DND-41 (cell line): Measurements from ENCODE around the gene TNNC1.

Experiments
- ATAC-seq: fragments of 200-7000 bp; cut with Tn5 transposase; 3 replicates; pipeline ENCODE4 v1.9.1; 2021; ENCODE audit warnings: low read depth; ENCODE audit not compliant: insufficient read depth
- DNase-seq: peaks from one replicate; pipeline ENCODE4 v3.0.0-alpha.2; 2020
- H2AFZ ChIP-seq: 2 replicates; pipeline ENCODE4 v1.6.0; 2012; ENCODE audit warnings: low read depth, low read length
- H3K27ac ChIP-seq: 2 replicates; pipeline ENCODE4 v1.5.1; 2012; ENCODE audit warnings: low read length, inconsistent platforms
- H3K27me3 ChIP-seq: fragments of 200-600 bp; sonication (generic); 2 replicates; pipeline ENCODE4 v1.6.0; 2012; ENCODE audit warnings: low read length, mild to moderate bottlenecking, inconsistent platforms; ENCODE audit not compliant: insufficient read depth, poor library complexity
- H3K36me3 ChIP-seq: 2 replicates; pipeline ENCODE4 v1.5.1; 2012; ENCODE audit warnings: low read length, inconsistent platforms; ENCODE audit not compliant: insufficient read depth
- H3K4me1 ChIP-seq: 2 replicates; pipeline ENCODE4 v1.5.1; 2012; ENCODE audit warnings: mild to moderate bottlenecking, low read length; ENCODE audit not compliant: insufficient read depth
- H3K4me2 ChIP-seq: 2 replicates; pipeline ENCODE4 v1.6.0; 2012; ENCODE audit warnings: mild to moderate bottlenecking, moderate library complexity, low read length, inconsistent platforms; ENCODE audit not compliant: insufficient read depth
- H3K4me3 ChIP-seq, 2 experiments: fragments of 200-600 bp in 1 of 2; shearing (Covaris generic) in 1 of 2; 2 replicates each; pipeline ENCODE4 v1.5.1; 2012 to 2016; ENCODE audit warnings: inconsistent platforms in 2 of 2, low read length in 2 of 2, mild to moderate bottlenecking in 2 of 2, low read depth in 1 of 2, moderate library complexity in 1 of 2
- H3K79me2 ChIP-seq: 2 replicates; pipeline ENCODE4 v1.6.0; 2012; ENCODE audit warnings: low read length, inconsistent platforms; ENCODE audit not compliant: insufficient read depth
- H3K9ac ChIP-seq: 2 replicates; pipeline ENCODE4 v1.6.0; 2012; ENCODE audit warnings: low read depth, mild to moderate bottlenecking, inconsistent platforms, low read length, moderate library complexity
- H3K9me3 ChIP-seq: 2 replicates; pipeline ENCODE4 v1.5.1; 2012; ENCODE audit warnings: low read length, moderate library complexity, mild to moderate bottlenecking, inconsistent platforms; ENCODE audit not compliant: insufficient read depth, severe bottlenecking
- H4K20me1 ChIP-seq: 2 replicates; pipeline ENCODE4 v1.6.0; 2012; ENCODE audit warnings: low read length; ENCODE audit not compliant: insufficient read depth
- EZH2 ChIP-seq: IDR thresholded peaks from 3 replicates; pipeline ENCODE4 v1.6.1; 2012; ENCODE audit warnings: borderline replicate concordance, low read depth, mild to moderate bottlenecking, moderate library complexity, low read length, inconsistent platforms; ENCODE audit not compliant: severe bottlenecking
- TF ChIP-seq, protein P1 (sequence below): IDR thresholded peaks from 2 replicates; pipeline ENCODE4 v1.5.1; 2012; ENCODE audit warnings: borderline replicate concordance, low read length, moderate library complexity, mild to moderate bottlenecking; ENCODE audit not compliant: poor library complexity, severe bottlenecking; ENCODE audit errors: extremely low read depth

The TNNC1 gene

DNA sequence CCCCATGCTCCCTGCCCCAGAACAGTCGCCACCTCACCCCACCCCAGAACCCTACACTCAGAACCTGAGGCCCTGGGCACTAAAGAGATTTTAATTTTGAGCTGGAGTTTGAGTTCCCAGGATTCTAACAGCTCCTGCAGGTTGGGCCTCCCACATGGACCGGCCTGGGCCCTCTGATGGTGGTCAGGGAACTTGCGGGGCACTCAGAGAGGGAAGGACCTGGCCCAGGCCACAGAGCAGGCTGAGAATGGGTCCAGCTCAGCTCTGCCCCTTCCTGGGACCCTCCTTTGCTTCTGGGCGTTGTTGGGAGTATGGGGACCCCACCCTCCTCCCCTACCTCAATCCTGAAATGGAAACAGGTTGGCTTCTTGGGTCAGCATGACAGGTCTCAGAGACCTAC is 7.8 kb downstream of the TNNC1 start:
- Histone ChIP-seq H3K4me3 (no peak overlapping the region), H3K9ac (no peak overlapping the region), H3K79me2 (no peaks in the 10 kb centered on the region), H3K4me2 (no peak overlapping the region), H3K27me3 (no peaks in the 10 kb centered on the region), H3K9me3 (no peaks in the 10 kb centered on the region), H3K4me1 (0 out of 2 replicates have a peak, but pooled peaks cover 4% of the 10 kb centered on the region), H3K36me3 (no peaks in the 10 kb centered on the region), H4K20me1 (no peaks in the 10 kb centered on the region), H3K27ac (no peak overlapping the region), H2AFZ (no peak overlapping the region)
- no peak for ATAC-seq
- TF ChIP-seq EZH2 = no peak
- TF ChIP-seq, protein P1, sequence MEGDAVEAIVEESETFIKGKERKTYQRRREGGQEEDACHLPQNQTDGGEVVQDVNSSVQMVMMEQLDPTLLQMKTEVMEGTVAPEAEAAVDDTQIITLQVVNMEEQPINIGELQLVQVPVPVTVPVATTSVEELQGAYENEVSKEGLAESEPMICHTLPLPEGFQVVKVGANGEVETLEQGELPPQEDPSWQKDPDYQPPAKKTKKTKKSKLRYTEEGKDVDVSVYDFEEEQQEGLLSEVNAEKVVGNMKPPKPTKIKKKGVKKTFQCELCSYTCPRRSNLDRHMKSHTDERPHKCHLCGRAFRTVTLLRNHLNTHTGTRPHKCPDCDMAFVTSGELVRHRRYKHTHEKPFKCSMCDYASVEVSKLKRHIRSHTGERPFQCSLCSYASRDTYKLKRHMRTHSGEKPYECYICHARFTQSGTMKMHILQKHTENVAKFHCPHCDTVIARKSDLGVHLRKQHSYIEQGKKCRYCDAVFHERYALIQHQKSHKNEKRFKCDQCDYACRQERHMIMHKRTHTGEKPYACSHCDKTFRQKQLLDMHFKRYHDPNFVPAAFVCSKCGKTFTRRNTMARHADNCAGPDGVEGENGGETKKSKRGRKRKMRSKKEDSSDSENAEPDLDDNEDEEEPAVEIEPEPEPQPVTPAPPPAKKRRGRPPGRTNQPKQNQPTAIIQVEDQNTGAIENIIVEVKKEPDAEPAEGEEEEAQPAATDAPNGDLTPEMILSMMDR = no peak
- DNase-seq = no peak

DNA sequence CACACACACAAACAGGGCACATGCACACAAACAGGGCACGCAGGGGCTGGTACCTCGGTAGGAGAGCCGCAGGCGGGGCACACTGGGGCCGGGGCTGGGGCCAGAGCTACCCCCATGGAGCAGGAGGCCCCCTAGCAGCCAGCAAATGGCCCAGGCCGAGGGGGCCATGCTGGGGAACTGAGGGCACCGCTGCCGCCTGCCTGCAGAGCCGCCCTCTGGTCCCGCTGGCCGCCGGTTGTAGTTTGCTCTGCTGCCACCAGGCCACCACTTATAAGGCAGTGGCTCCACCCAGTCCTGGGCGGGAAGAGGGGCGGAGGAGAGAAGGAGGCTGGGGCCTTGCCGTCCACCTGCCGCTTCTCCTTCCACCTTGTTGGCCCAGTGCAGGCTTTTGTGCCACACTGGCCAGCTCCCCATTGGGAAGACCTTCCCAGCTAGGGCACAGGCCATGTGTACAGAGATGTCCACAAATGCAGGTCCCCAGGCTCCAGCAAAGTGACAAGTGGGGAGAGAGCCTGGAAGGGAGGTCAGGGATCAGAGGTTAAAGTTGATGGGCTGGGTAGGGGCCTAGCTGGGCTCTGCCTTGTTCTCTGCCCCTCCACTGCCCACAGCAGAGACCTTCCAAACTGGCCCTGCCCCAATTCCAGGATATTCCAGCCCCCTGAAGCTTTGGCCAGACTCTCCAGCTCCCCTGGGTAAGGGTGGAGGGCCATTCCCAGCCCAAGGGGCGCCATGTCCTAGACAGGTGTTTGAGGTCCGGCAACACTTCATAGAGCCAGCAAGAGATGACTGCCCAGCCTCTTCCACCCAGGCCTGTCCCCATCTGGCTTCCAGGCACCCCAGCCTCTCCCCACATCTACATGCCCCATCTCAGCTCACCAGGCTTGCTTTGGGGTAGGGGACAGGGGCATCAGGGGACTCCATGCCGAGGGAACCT is 8.7 kb downstream of the TNNC1 start, which contains the start of gene SEMA3G:
Gene SEMA3G (minus strand): TSS at position 244 of the 934 bp plus-strand sequence. CDS start 76 bp downstream, at position 168.
- no peaks in the 10 kb centered on the region for H3K27me3 ChIP-seq
- no peak within 1 kb of the TSS for H2AFZ ChIP-seq
- H3K4me1 ChIP-seq = 0 out of 2 replicates have a peak, but pooled peaks cover 4% of the 10 kb centered on the region
- TF ChIP-seq EZH2 = no peak
- TF ChIP-seq, protein P1 = peak; percentile 36
- no peaks in the 10 kb centered on the region for H4K20me1 ChIP-seq
- H3K36me3 ChIP-seq = no peaks in the 10 kb centered on the region
- H3K9ac ChIP-seq = no peak within 1 kb of the TSS
- peak; percentile 69 for ATAC-seq
- no peaks in the 10 kb centered on the region for H3K79me2 ChIP-seq
- H3K9me3 ChIP-seq = no peaks in the 10 kb centered on the region
- H3K4me2 ChIP-seq = no peak within 1 kb of the TSS
- peak; percentile 48 for DNase-seq
- no peak within 1 kb of the TSS for H3K4me3 ChIP-seq
- no peak within 1 kb of the TSS for H3K27ac ChIP-seq

DNA sequence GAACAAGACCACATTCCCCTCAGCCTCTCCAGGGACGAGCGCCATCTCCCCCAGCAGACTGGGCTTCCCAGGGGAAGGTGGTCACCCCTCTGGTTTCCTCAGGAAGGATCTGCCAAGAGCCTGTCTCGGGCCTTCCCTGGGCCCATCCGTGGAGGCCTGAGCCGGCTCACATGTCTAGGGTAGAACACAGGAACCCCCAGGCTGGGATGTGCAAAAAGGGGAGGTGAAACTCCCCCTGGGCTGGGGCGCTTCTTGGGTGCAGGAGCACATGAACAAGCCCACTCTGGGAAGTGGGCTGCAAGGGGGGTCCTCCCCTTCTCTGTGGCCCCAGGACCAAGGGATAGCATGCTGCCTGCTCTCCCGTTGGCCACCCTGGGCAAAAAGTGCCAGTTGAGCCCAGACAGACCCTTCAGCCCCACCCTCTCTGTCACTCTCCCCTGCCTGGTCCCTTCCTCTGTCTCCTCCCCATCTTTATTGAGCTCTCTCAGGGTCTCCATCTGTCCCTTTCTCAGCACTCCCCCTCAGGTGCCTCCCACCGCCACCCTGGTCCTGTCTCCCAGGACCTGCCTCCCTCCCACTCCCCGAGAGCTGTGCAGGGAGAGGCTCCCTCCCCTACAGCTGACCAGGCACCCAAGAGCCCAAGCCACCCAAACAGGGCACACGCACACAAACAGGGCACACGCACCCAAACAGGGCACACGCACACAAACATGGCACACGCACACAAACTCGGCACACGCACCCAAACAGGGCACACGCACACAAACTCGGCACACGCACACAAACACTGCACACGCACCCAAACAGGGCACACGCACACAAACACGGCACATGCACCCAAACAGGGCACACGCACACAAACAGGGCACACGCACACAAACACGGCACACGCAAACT is 9.8 kb downstream of the TNNC1 start:
- ATAC-seq = no peak
- Histone ChIP-seq H3K9ac (no peak overlapping the region), H3K4me1 (0 out of 2 replicates have a peak, but pooled peaks cover 4% of the 10 kb centered on the region), H2AFZ (no peak overlapping the region), H3K4me3 (no peak overlapping the region), H3K9me3 (no peaks in the 10 kb centered on the region), H4K20me1 (no peaks in the 10 kb centered on the region), H3K36me3 (no peaks in the 10 kb centered on the region), H3K4me2 (no peak overlapping the region), H3K27me3 (no peaks in the 10 kb centered on the region), H3K27ac (no peak overlapping the region), H3K79me2 (no peaks in the 10 kb centered on the region)
- no peak for DNase-seq
- TF ChIP-seq, protein P1 = no peak
- TF ChIP-seq EZH2 = no peak
